Neural cell (in vitro differentiated cells): ENCODE data around the gene SHROOM2. TPM values are rescaled to one million over a fixed set of nuclear protein-coding genes. Genes with fewer than 3 reads are reported as not detected.

Experiments used
- H2AFZ ChIP-seq: fragments of 200-600, 300-800 bp; sonication (generic), shearing (Covaris generic); 2 replicates; pipeline ENCODE4 v1.6.0; 2014; ENCODE audit warnings: low read depth, mild to moderate bottlenecking, antibody characterized with exemption, low read length, moderate library complexity
- H3F3A ChIP-seq: fragments of 200-600 bp; shearing (Covaris generic); 2 replicates; pipeline ENCODE4 v1.6.1; 2016; ENCODE audit warnings: mild to moderate bottlenecking, moderate library complexity, mixed read lengths, antibody characterized with exemption, low read length; ENCODE audit not compliant: insufficient read depth, poor library complexity, severe bottlenecking
- H3K27ac ChIP-seq: fragments of 200-600, 300-800 bp; sonication (generic), shearing (Covaris generic); 2 replicates; pipeline ENCODE4 v1.5.1; 2014; ENCODE audit warnings: mild to moderate bottlenecking, low read length, moderate library complexity
- H3K27me3 ChIP-seq: fragments of 300-800, 200-600 bp; sonication (generic), shearing (Covaris generic); 2 replicates; pipeline ENCODE4 v1.6.0; 2014; ENCODE audit warnings: mild to moderate bottlenecking, low read depth, low read length, moderate library complexity; ENCODE audit not compliant: insufficient read depth
- H3K36me3 ChIP-seq: fragments of 300-800, 200-600 bp; sonication (generic), shearing (Covaris generic); 2 replicates; pipeline ENCODE4 v1.5.1; 2014; ENCODE audit warnings: mild to moderate bottlenecking, antibody characterized with exemption, low read length, moderate library complexity; ENCODE audit not compliant: insufficient read depth
- H3K4me2 ChIP-seq: fragments of 300-800, 200-600 bp; sonication (generic), shearing (Covaris generic); 2 replicates; pipeline ENCODE4 v1.6.0; 2014; ENCODE audit warnings: mild to moderate bottlenecking, low read length
- H3K4me3 ChIP-seq: fragments of 300-800, 200-600 bp; sonication (generic), shearing (Covaris generic); 2 replicates; pipeline ENCODE4 v1.5.1; 2014; ENCODE audit warnings: mild to moderate bottlenecking, low read length, moderate library complexity
- H3K79me2 ChIP-seq: fragments of 200-600 bp; shearing (Covaris generic); replicated peaks from 2 replicates; pipeline ENCODE4 v1.6.0; 2014; ENCODE audit warnings: mild to moderate bottlenecking, low read length, moderate library complexity; ENCODE audit not compliant: insufficient read depth
- H3K9ac ChIP-seq: fragments of 300-800, 200-600 bp; sonication (generic), shearing (Covaris generic); 2 replicates; pipeline ENCODE4 v1.6.1; 2016; ENCODE audit warnings: mild to moderate bottlenecking, low read length, mixed read lengths
- H3K9me2 ChIP-seq: fragments of 200-600 bp; shearing (Covaris generic); 2 replicates; pipeline ENCODE4 v1.6.1; 2016; ENCODE audit warnings: mild to moderate bottlenecking, low read length, mixed read lengths; ENCODE audit not compliant: insufficient read depth
- H3K9me3 ChIP-seq: fragments of 200-600, 300-800 bp; sonication (generic), shearing (Covaris generic); 2 replicates; pipeline ENCODE4 v1.6.1; 2016; ENCODE audit warnings: mild to moderate bottlenecking, mixed run types, low read length, moderate library complexity, mixed read lengths
- H4K20me1 ChIP-seq: fragments of 200-600 bp; shearing (Covaris generic); 2 replicates; pipeline ENCODE4 v1.6.1; 2016; ENCODE audit warnings: mild to moderate bottlenecking, mixed run types; ENCODE audit not compliant: insufficient read depth
- CTCF ChIP-seq: fragments of 450-650 bp; IDR thresholded peaks from 2 replicates; pipeline ENCODE4 v1.5.1; 2014; ENCODE audit warnings: antibody characterized with exemption, mild to moderate bottlenecking, moderate library complexity; ENCODE audit not compliant: poor library complexity, severe bottlenecking
- EP300 ChIP-seq: fragments of 450-650 bp; conservative IDR thresholded peaks from 2 replicates; pipeline ENCODE4 v1.6.1; 2014; ENCODE audit warnings: antibody characterized with exemption, mild to moderate bottlenecking, moderate library complexity; ENCODE audit not compliant: poor library complexity, severe bottlenecking
- EZH2 ChIP-seq: fragments of 200-600, 300-800 bp; shearing (Covaris generic), sonication (generic); IDR thresholded peaks from 2 replicates; pipeline ENCODE4 v1.6.1; 2014; ENCODE audit warnings: antibody characterized with exemption, low read length, borderline replicate concordance, mild to moderate bottlenecking; ENCODE audit not compliant: insufficient read depth, poor library complexity, severe bottlenecking
- MXI1 ChIP-seq: fragments of 450-650 bp; conservative IDR thresholded peaks from 2 replicates; pipeline ENCODE4 v1.6.1; 2014; ENCODE audit warnings: antibody characterized with exemption, mild to moderate bottlenecking; ENCODE audit not compliant: poor library complexity, severe bottlenecking
- POLR2AphosphoS5 ChIP-seq: IDR thresholded peaks from 2 replicates; pipeline ENCODE4 v1.6.1; 2012
- RAD21 ChIP-seq: fragments of 450-650 bp; conservative IDR thresholded peaks from 2 replicates; pipeline ENCODE4 v1.6.1; 2014; ENCODE audit warnings: antibody characterized with exemption, mild to moderate bottlenecking, moderate library complexity
- REST ChIP-seq: IDR thresholded peaks from 2 replicates; pipeline ENCODE4 v1.6.1; 2012; ENCODE audit warnings: borderline replicate concordance
- SMC3 ChIP-seq: fragments of 450-650 bp; conservative IDR thresholded peaks from 2 replicates; pipeline ENCODE4 v1.6.1; 2014; ENCODE audit warnings: antibody characterized with exemption, mild to moderate bottlenecking, moderate library complexity; ENCODE audit not compliant: poor library complexity
- TAF1 ChIP-seq: IDR thresholded peaks from 2 replicates; pipeline ENCODE4 v1.6.1; 2012; ENCODE audit warnings: low read depth
- polyA plus RNA-seq: library from polyadenylated mRNA; depleted of rRNA; stranded (reverse); fragments of >200 nt; gene quantifications from 2 replicates; pipeline ENCODE4 v1.2.3, GENCODE V29; 2014

The SHROOM2 gene
- polyA plus RNA-seq, 1 donor from 2014 or later, result 9.2 TPM

DNA sequence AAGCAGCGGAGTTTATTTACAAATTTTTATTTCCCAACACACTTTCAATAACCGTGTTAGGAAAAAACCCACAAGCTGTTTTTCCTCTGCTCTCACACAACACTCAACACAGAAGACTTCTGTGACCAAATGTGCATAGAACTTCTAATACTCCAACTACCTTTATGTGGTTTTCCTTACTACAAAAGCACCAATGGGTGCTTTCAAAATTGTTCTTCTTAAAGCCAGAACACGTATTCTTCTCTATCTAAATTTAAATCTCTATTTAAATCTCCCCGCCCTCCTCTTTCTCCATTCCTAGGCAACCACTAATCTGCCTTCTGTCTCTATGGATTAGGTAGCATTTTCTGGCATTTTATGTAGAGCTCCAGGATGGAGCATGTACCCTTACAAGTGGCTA, 90.0 kb downstream of the SHROOM2 start:
- no peak overlapping the region for H3K9ac ChIP-seq
- H2AFZ ChIP-seq, result no peak overlapping the region
- TF ChIP-seq POLR2AphosphoS5, result no peak
- no peaks in the 10 kb centered on the region for H3K27me3 ChIP-seq
- no peaks in the 10 kb centered on the region for H3K9me2 ChIP-seq
- H3K4me2 ChIP-seq, result no peak overlapping the region
- H3K79me2 ChIP-seq, result no peaks in the 10 kb centered on the region
- H3K27ac ChIP-seq, result no peak overlapping the region
- H3K36me3 ChIP-seq, result no peaks in the 10 kb centered on the region
- H3F3A ChIP-seq, result no peaks in the 10 kb centered on the region
- H4K20me1 ChIP-seq, result no peaks in the 10 kb centered on the region
- H3K4me3 ChIP-seq, result no peak overlapping the region
- no peaks in the 10 kb centered on the region for H3K9me3 ChIP-seq

DNA sequence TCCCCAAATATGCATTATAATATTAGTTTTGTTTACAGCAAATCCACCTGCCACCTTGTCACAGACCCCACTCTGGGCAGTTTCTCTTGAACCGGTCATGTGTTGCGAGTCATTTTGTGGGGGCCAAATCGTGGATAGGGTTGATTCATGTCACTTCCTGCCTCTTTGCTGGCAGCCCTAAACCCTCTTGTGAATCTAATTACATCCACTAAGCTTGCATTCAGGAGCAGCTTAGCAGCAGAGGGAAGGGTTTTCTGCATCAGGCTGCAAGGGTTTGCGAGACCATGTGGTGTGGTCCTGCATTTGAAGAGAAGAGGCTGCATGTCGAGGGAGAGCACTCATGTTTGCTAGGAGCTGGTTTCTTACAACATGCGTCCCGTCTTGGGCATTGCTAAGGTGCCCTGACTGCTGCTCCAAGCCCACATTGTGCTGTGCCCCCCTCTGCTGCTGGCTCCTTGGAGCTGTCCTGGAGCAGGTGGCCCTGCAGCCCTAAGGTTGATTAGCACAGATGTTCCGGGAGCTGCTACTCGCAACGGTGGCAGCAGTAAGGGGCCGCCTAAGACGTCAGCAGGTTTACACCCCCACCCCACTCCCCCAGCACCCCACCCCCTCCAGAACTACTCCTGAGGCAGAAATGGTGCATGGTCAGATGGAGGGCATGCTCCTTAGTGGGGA, 92.1 kb downstream of the SHROOM2 start:
- Histone ChIP-seq H3K9me3 (no peaks in the 10 kb centered on the region), H3K4me2 (no peak overlapping the region), H4K20me1 (no peaks in the 10 kb centered on the region), H3F3A (no peaks in the 10 kb centered on the region), H3K9ac (no peak overlapping the region), H2AFZ (no peak overlapping the region), H3K27me3 (no peaks in the 10 kb centered on the region), H3K79me2 (no peaks in the 10 kb centered on the region), H3K36me3 (no peaks in the 10 kb centered on the region), H3K27ac (no peak overlapping the region), H3K9me2 (no peaks in the 10 kb centered on the region), H3K4me3 (no peak overlapping the region)
- no peak for TF ChIP-seq SMC3
- TF ChIP-seq POLR2AphosphoS5, result no peak
- TF ChIP-seq CTCF, result no peak
- TF ChIP-seq REST, result no peak
- no peak for TF ChIP-seq RAD21
- TF ChIP-seq TAF1, result no peak
- no peak for TF ChIP-seq EZH2
- no peak for TF ChIP-seq EP300
- no peak for TF ChIP-seq MXI1

GRCh38 chrX:9880237-9880636, 94.0 kb downstream of the SHROOM2 start:
- Histone ChIP-seq H3F3A (no peaks in the 10 kb centered on the region), H3K79me2 (no peaks in the 10 kb centered on the region), H3K36me3 (no peaks in the 10 kb centered on the region), H3K4me2 (no peak overlapping the region), H3K27ac (no peak overlapping the region), H4K20me1 (no peaks in the 10 kb centered on the region), H3K4me3 (no peak overlapping the region), H3K9ac (no peak overlapping the region), H2AFZ (no peak overlapping the region), H3K9me3 (no peaks in the 10 kb centered on the region), H3K9me2 (no peaks in the 10 kb centered on the region), H3K27me3 (no peaks in the 10 kb centered on the region)
- TF ChIP-seq MXI1 (no peak), CTCF (no peak), SMC3 (no peak)
